Activated T-cell treated with anti-CD3 and anti-CD28 coated beads, Interleukin-2, amount 50 U/mL, for 4 hours (primary cell): ENCODE results near the gene MED26. TPM values are rescaled to one million over a fixed set of nuclear protein-coding genes. Genes with fewer than 3 reads are reported as not detected.
"Not testable (repeated sequence)": the region's sequence is repeated elsewhere in the genome, so short reads cannot be mapped to it uniquely, and the experiment has no call there.

Experiments
- ATAC-seq, 2 donors: fragments of 200-7000 bp; cut with Tn5 transposase; one replicate each; pipeline ENCODE4 v1.10.0; 2021
- DNase-seq: peaks from one replicate; pipeline ENCODE4 v3.0.0-alpha.2; 2020
- H3K27me3 Mint-ChIP-seq: one replicate; pipeline ENCODE4 v1.8.0; 2021; ENCODE audit warnings: low read depth, mixed read lengths
- H3K36me3 Mint-ChIP-seq: one replicate; pipeline ENCODE4 v1.8.0; 2022; ENCODE audit warnings: mixed read lengths; ENCODE audit not compliant: insufficient read depth
- H3K4me1 Mint-ChIP-seq: one replicate; pipeline ENCODE4 v1.8.0; 2021; ENCODE audit warnings: low read depth, mixed read lengths
- H3K4me3 Mint-ChIP-seq: one replicate; pipeline ENCODE4 v1.8.0; 2021; ENCODE audit warnings: mild to moderate bottlenecking, moderate library complexity, mixed read lengths
- H3K9me3 Mint-ChIP-seq: one replicate; pipeline ENCODE4 v1.8.0; 2021; ENCODE audit warnings: mixed read lengths
- total RNA-seq, 3 donors: library from RNA; stranded (reverse); gene quantifications; one replicate each; pipeline ENCODE4 v1.2.1, GENCODE V29; 2021

The MED26 gene
- total RNA-seq, 3 donors from 2014 or later, result 17.4 to 19.5 (median 18.2) TPM

DNA sequence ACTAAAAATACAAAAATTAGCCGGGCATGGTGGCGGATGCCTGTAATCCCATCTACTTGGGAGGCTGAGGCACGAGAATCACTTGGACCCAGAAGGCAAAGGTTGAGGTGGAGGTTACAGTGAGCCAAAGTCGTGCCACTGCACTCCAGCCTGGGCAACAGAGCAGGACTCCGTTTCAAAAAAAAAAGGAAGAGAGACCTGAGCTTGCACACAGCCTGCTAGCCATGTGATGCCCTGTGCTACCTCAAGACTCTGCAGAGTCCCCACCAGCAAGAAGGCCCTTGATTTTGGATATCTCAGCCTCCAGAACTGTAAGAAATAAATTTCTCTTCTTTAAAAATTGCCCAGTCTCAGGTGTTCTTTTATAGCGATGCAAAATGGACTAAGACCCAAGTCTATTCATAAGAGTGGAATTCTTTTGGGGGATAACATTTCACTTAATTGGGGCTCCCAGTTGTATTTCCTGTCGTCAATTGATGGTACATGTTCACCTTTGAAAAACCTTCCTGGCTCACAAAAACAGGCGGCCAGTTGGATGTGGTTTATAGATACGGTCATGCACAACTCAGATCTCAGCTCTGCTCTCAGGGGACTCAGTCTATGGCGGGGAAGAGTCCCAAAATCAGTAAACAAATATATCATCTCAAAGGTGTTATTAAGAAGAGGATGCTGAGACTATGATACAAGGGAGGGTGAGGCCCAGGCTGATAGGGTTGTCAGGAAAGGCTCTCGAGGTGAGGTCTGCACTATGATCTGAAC lies 83.4 kb downstream of the MED26 start:
- ATAC-seq (no peak), DNase-seq (no peak)
- H3K27me3 Mint-ChIP-seq, result no peaks in the 10 kb centered on the region
- H3K36me3 Mint-ChIP-seq, result peaks cover 12% of the 10 kb centered on the region
- H3K4me3 Mint-ChIP-seq, result peak overlapping the region; percentile 55
- H3K9me3 Mint-ChIP-seq, result no peaks in the 10 kb centered on the region
- peaks cover 40% of the 10 kb centered on the region for H3K4me1 Mint-ChIP-seq

DNA sequence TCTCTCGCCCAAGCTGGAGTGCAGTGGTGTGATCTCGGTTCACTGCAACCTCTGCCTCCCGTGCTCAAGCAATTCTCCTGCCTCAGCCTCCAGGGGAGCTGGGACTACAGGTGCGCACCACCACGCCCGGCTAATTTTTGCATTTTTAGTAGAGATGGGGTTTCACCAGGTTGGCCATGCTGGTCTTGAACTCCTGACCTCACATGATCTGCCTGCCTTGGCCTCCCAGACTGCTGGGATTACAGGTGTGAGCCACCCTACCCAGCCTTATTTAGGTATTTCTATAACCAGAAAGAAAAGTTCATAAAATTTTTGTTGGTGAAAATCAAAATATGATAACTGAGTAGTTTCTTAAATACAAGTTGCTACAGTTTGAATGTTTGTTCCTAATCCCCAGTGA lies 84.3 kb downstream of the MED26 start:
- Mint-ChIP-seq H3K4me3 (peak overlapping the region; percentile 91), H3K36me3 (peaks cover 17% of the 10 kb centered on the region), H3K4me1 (peaks cover 47% of the 10 kb centered on the region)
- not testable (repeated sequence) for H3K9me3 Mint-ChIP-seq, ATAC-seq, H3K27me3 Mint-ChIP-seq, DNase-seq

DNA sequence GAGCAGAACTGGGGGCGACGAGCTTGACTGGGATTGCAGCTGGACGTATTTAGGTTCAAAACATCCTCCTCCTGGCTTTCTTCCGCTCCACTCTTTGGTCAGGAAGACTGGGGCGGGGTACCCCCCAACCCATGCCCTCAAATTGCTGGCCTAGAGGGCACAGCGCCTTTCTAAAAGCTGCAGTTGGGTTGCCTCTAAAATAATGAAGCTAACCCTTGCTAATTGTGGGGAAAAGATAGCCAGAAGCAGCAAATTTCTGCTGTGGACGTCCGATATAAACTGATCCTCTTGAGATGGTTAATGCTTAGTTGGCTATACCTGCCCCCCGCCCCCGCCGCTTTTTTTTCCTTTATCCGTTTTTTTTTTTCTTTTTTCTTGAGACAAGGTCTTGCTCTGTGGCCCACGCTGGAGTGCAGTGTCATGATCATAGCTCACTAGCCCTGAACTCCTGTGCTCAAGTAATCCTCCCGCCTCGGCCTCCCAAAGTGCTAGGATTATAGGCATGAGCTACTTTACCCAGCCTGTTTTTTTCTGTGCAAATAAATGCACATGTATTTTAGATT lies 85.0 kb downstream of the MED26 start:
- no peaks in the 10 kb centered on the region for H3K9me3 Mint-ChIP-seq
- no peak for DNase-seq
- ATAC-seq, result no peak
- no peaks in the 10 kb centered on the region for H3K27me3 Mint-ChIP-seq
- H3K36me3 Mint-ChIP-seq, result peaks cover 21% of the 10 kb centered on the region
- peaks cover 54% of the 10 kb centered on the region for H3K4me1 Mint-ChIP-seq
- H3K4me3 Mint-ChIP-seq, result peak overlapping the region; percentile 91

GRCh38 chr19:16542045-16542909 lies 85.7 kb downstream of the MED26 start, which contains the start of gene CHERP:
Gene CHERP, minus strand, starts transcription at chr19:16542437. Its CDS starts 59 bp downstream, at chr19:16542378.
- Mint-ChIP-seq H3K27me3 (no peaks in the 10 kb centered on the region), H3K4me3 (peak within 1 kb of the TSS; percentile 91), H3K9me3 (no peaks in the 10 kb centered on the region), H3K4me1 (peaks cover 60% of the 10 kb centered on the region), H3K36me3 (peaks cover 27% of the 10 kb centered on the region)
- ATAC-seq (peak; percentile 91), DNase-seq (peak; percentile 92)

DNA sequence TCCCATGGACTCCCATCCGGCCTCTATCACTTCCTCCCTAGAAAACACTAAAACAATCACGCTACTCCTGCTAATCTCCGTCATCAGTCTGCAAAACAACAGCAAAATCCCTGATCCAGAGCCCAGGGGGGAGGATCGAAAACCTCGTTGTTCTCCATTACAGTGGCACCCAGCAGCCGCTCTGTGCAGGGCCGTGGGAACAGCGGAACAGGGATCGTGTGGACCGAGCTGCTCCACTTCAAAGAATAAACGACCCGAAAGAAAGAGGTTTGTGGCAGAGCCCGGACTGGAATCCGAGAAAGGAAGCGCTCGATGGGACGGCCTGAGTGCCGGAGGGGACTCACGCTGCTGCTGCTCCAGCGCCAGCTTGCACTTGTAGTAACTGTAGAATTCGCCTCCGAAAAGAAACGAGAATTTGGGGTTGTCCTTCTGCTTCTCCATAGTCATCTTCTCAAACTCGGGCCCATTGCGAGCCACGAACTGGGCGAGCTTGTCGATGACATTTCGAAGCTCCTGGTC lies 86.4 kb downstream of the MED26 start:
- no peaks in the 10 kb centered on the region for H3K27me3 Mint-ChIP-seq
- H3K4me3 Mint-ChIP-seq, result peak overlapping the region; percentile 91
- H3K36me3 Mint-ChIP-seq, result peaks cover 29% of the 10 kb centered on the region
- no peaks in the 10 kb centered on the region for H3K9me3 Mint-ChIP-seq
- DNase-seq (no peak), ATAC-seq (peak; percentile 1 to 6)
- peaks cover 60% of the 10 kb centered on the region for H3K4me1 Mint-ChIP-seq

- H3K4me1 Mint-ChIP-seq, result peaks cover 60% of the 10 kb centered on the region
- H3K36me3 Mint-ChIP-seq, result peaks cover 32% of the 10 kb centered on the region
Measured at GRCh38 chr19:16540948-16541347, 87.1 kb downstream of the MED26 start.

DNA sequence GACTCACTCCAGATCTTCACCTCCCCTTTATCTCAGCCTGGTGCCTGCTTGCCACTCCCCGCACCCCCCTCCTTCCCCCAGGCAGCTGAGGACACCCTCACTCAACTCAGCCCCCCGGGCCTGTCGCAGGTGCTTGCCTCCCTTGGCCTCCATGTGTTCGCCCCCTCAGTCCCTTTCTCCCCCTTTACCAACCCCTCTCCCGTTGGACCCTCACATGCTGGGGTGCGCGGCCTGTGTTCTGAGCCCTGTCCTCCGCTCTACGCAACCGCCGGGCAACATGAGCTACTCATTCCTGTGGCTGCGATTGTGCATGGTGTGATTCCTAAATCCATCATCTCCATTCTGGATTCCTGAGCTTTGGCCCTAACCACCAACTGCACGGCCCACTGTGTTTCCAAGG lies 90.9 kb downstream of the MED26 start:
- Mint-ChIP-seq H3K36me3 (peaks cover 35% of the 10 kb centered on the region), H3K9me3 (no peaks in the 10 kb centered on the region), H3K27me3 (no peaks in the 10 kb centered on the region), H3K4me1 (peaks cover 43% of the 10 kb centered on the region), H3K4me3 (no peak overlapping the region)
- no peak for ATAC-seq
- no peak for DNase-seq

More at GRCh38 chr19:16540948-16541347, 87.1 kb downstream of the MED26 start:
- H3K9me3 Mint-ChIP-seq, result no peaks in the 10 kb centered on the region
- no peak for DNase-seq
- H3K27me3 Mint-ChIP-seq, result no peaks in the 10 kb centered on the region
- H3K4me3 Mint-ChIP-seq, result peak overlapping the region; percentile 91
- no peak for ATAC-seq

- Mint-ChIP-seq H3K9me3 (no peaks in the 10 kb centered on the region), H3K4me3 (no peak overlapping the region), H3K4me1 (peaks cover 37% of the 10 kb centered on the region), H3K27me3 (no peaks in the 10 kb centered on the region), H3K36me3 (peaks cover 38% of the 10 kb centered on the region)
- DNase-seq, result no peak
- no peak for ATAC-seq
Measured at GRCh38 chr19:16536130-16536529, 91.9 kb downstream of the MED26 start.

DNA sequence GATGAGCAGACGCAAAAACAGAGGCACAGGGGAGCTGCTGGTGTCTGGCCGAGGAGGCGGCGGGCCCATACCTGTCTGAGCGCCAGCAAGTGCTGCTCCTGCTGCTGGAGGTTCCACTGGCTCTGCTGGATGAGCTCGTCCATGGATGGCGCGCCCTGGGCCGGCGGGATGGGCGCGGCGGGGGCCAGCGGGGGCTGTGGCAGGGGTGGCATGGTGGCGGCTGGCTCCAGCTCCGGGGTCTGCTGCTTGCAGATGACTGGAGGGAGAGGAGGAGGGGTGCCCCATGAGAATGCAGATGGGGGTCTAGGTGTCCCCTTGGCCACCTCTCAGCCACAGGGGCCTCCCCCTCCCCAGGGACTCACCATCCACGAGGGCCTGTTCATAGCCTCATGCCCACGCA lies 92.6 kb downstream of the MED26 start:
- H3K27me3 Mint-ChIP-seq, result no peaks in the 10 kb centered on the region
- DNase-seq (no peak), ATAC-seq (no peak)
- no peak overlapping the region for H3K4me3 Mint-ChIP-seq
- H3K36me3 Mint-ChIP-seq, result peaks cover 39% of the 10 kb centered on the region
- no peaks in the 10 kb centered on the region for H3K9me3 Mint-ChIP-seq
- peaks cover 30% of the 10 kb centered on the region for H3K4me1 Mint-ChIP-seq

DNA sequence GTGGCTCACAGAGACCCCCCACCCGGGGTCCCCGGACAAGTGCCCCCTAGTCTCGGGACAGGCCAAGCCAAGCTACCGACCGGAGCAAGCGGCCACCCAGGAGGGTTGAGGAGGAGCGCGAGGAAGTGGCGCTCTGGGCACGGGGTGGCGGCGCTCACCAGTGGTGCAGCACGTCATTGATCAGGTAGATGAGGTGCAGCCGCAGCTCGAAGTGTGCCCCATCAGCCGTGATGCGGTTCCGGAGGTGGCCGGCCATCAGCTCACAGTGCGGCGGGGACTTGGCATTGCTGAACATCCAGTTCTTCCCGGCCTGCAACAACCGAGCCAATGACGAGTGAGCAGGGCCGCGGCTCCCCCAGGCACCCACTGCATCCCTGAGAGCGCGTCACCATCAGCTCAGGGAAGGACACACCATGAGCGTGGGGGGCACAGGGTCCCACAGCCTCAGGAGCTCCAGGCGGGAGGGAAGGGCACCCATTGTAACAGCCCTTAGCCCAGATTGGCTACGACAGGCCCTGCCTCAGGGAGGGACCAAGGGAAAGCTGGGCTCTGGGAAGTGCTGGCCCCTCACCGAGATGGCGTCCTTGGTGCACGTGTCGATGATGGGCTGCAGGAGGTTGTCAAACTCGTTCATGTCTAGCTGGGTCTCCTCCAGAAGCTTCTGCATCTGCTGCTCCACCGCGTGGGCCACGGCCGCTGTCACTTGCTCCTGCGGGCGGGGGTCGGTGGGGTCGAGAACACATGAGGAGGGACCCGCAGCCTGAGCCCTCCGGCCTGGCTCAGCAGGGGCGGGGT lies 95.4 kb downstream of the MED26 start:
- DNase-seq (no peak), ATAC-seq (no peak)
- Mint-ChIP-seq H3K4me1 (peaks cover 5% of the 10 kb centered on the region), H3K4me3 (no peak overlapping the region), H3K9me3 (no peaks in the 10 kb centered on the region), H3K27me3 (no peaks in the 10 kb centered on the region), H3K36me3 (peaks cover 35% of the 10 kb centered on the region)

DNA sequence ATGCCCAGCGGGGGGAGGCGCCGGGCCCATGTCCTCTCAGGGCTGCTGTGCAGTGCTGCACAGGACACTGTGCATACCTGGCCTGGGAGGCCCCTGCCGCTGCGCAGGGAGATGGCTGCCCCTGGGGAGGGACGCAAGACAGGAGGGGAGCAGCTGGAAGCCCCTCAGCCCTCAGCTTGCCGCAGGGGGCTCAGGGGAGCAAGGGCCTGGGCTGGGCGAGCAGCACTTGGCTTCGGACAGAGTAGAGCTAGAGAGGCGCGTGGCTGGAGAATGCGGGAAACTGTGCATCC lies 96.7 kb downstream of the MED26 start:
- Mint-ChIP-seq H3K4me1 (no peaks in the 10 kb centered on the region), H3K36me3 (peaks cover 29% of the 10 kb centered on the region), H3K4me3 (no peak overlapping the region), H3K9me3 (no peaks in the 10 kb centered on the region), H3K27me3 (no peaks in the 10 kb centered on the region)
- ATAC-seq, result no peak
- no peak for DNase-seq

DNA sequence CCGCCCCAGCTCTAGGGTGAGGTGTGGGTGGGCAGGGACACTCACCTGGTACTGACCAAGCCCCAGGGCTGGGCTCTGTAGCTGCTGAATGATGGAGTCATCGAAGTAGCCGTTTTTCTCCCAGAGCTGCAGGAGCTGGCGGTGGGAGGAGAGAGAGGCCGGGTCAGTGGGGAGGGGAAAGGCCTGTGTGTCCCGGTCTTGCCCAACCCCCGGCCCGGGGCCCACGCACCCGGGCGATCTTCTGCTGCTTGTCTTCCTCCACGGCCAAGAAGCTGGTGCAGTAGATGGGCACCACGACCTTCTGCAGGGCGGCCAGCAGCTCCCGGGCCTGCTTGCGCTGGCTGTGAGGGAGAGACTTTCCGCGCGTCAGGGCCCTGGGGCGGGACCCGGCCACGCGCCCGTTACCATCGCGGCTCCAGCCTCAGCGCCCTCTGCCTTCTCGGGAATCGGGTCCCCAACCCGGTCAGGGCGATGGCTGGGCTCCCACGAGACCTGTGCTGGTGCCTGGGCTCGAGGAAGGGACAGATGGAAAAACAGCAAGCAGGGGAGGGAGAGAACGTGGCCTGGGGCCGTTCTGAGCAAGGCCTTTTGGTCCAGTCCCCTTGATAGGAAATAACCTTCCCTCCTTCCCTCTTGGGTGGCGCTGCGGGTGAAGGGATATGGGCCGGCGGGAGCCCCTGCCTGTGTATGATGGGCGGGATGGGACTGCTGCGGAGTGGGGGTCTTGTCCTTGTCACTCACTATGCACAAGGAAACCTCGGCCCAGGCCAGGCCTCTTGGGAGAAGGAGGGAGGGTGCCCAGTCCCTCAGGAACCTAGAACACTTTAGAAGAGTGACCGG lies 97.2 kb downstream of the MED26 start:
- ATAC-seq (no peak), DNase-seq (no peak)
- Mint-ChIP-seq H3K9me3 (no peaks in the 10 kb centered on the region), H3K4me3 (no peak overlapping the region), H3K27me3 (no peaks in the 10 kb centered on the region), H3K36me3 (peaks cover 25% of the 10 kb centered on the region), H3K4me1 (no peaks in the 10 kb centered on the region)

DNA sequence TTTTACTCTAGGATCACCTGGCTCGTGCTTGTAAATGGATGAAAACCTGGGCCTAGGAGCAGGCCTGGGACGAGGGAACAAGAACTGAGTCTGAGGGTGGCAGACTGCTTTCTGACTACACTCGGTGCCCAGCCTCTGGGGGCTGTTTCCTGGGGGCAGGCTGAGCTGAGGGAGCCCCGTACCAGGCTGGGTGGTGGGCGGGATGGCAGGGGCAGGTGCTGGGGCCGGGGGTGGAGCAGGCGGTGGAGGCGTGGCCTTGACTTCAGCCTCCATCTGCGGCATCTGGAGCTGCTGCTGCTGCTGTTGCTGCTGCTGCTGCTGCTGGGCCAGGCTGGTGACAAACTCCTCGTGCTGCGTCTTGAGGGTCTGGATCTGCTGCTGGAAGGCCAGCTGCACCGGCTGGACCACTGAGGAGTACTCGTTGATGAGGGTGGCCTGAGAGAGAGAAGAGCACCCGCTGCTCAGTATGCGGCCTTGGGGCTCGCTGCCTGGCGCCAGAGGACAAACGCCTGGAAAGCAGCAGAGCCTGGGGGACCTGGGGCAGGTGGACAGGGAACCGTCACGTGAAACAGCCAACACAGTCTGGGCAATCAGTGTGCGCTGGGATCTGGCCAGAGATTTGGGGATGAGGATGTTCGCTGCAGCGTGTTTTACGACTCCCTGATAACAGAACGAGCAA lies 98.4 kb downstream of the MED26 start:
- ATAC-seq (no peak), DNase-seq (no peak)
- Mint-ChIP-seq H3K36me3 (peaks cover 24% of the 10 kb centered on the region), H3K4me3 (no peak overlapping the region), H3K9me3 (no peaks in the 10 kb centered on the region), H3K27me3 (no peaks in the 10 kb centered on the region), H3K4me1 (no peaks in the 10 kb centered on the region)
